Measurements from ENCODE around the gene UTP14C.
"Not testable (repeated sequence)": the region's sequence is repeated elsewhere in the genome, so short reads cannot be mapped to it uniquely, and the experiment has no call there.

UTP14C gene

DNA sequence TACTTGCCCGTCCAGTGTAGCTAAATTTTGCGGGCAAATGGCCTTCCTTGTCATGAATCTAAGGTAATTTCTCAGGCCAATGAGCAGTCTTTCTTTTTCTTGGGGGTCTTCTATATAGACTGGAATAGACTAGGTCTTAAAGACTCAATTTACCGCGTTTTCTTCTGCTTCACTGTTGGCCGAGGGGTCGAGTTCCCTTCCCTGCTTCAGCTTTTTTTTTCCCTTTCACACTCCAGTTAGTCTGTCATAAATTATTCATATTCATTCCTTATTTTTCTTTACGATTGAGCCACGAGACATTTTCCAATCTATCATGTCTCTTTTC is 12.0 kb upstream of the UTP14C start:
- peaks cover 31% of the 10 kb centered on the region for H3K4me1 Mint-ChIP-seq
- peaks cover 20% of the 10 kb centered on the region for H3K36me3 Mint-ChIP-seq
- DNase-seq (ENCODE audit: low spot score in 2 of 2) (no peak), ATAC-seq (no peak)
- H3K4me3 Mint-ChIP-seq = peak overlapping the region; percentile 97
- peak overlapping the region; percentile 97 for H3K27ac Mint-ChIP-seq
- H3K9me3 Mint-ChIP-seq = no peaks in the 10 kb centered on the region

DNA sequence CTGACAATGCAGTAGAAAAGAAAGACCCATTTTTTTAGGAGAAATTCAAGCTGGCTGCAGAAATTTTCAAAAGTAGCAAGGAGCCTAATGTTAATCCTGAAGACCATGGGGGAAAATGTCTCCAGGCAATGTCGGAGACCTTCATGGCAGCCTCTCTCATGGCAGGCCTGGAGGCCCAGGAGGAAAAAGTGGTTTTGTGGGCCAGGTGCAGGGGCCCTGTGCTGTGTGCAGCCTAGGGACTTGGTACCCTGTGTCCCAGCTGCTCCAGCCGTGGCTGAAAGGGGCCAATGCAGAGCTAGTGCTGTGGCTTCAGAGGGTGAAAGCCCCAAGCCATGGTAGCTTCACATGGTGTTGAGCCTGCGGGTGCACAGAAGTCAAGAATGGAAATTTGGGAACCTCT is 8.2 kb upstream of the UTP14C start:
- Mint-ChIP-seq H3K4me3 (no peak overlapping the region), H3K4me1 (peaks cover 35% of the 10 kb centered on the region), H3K27ac (no peak overlapping the region), H3K9me3 (no peaks in the 10 kb centered on the region), H3K36me3 (peaks cover 58% of the 10 kb centered on the region)
- no peak for ATAC-seq
- DNase-seq (ENCODE audit: low spot score in 2 of 2) = no peak

DNA sequence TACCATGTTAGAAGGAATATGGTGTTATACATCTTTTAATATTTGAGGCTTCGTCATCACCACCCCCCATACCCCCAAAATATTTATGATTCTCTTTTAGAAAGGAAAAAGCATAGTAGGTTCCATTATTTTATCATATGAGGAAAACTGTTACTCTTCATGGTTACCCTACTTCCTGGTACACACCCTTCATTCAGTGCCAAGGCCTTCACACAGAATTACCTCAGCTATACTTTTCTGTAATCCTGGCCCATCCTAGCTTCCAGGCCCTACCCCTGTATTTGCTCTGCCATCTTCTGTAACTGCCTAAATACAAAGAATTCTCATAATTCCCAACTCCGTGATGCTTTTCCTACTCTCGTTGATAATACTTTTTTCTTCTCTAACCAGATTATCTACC is 4.3 kb upstream of the UTP14C start:
- no peak overlapping the region for H3K27ac Mint-ChIP-seq
- H3K4me1 Mint-ChIP-seq = peaks cover 32% of the 10 kb centered on the region
- H3K9me3 Mint-ChIP-seq = no peaks in the 10 kb centered on the region
- no peak overlapping the region for H3K4me3 Mint-ChIP-seq
- peaks cover 89% of the 10 kb centered on the region for H3K36me3 Mint-ChIP-seq
- ATAC-seq (no peak), DNase-seq (ENCODE audit: low spot score in 2 of 2) (no peak)

DNA sequence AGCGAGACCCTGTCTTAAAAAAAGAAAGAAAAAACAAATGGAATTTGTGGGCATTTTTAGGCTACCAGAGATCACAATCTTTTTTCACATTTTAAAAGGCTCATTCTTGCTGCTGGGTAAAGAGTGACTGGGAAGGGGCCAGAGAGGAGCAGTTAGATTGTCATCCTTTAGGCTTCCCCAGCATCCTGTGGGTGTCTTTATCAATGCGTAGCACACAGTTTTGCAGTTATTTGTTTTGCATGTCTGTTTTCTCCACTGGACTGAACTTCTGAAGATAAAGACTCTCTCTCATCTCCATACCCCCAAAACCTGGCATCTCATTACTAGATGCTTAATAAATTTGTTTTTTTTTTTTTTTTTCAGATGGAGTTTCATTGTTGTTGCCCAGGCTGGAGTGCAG is 2.1 kb upstream of the UTP14C start:
- DNase-seq (ENCODE audit: low spot score in 2 of 2) (no peak), ATAC-seq (no peak)
- Mint-ChIP-seq H3K9me3 (no peaks in the 10 kb centered on the region), H3K4me3 (no peak overlapping the region), H3K36me3 (peaks cover 94% of the 10 kb centered on the region), H3K4me1 (peaks cover 37% of the 10 kb centered on the region), H3K27ac (no peak overlapping the region)

DNA sequence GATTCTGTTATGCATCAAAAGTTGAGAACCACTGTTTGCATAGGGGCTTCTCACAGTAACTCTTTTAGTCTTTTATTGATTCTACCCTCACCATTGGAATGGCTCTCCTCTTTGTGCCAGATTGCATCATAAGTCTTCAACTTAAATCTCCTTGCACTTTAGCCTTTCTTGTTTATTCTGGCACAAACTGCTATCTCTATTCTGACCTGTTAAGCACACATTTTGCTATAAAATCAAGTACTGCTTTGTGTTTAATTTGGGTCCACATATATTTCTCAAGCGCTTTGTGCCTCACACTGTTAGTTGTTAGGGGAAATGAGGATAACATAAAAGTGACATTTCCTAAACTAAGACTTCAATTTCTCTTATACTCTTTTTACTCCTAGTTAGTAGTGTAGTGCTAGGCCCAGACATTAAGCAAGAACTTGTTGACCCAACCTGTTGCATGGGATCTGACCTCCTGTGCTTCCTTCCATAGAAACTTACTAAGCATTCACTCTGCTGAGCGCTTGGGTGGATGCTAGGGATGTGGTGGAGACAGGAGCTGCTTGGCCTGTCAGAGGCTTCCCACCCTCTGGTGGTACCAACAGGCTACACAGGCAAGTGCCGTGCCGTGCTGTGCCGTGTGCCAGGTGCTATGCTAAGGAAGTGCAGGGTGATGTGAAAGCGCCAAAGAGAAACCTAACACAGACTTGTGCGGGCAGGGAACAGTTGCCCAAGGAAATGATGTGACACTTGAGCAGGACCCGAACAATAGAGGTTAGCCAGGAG is 1.2 kb downstream of the UTP14C start:
- peaks cover 46% of the 10 kb centered on the region for H3K4me1 Mint-ChIP-seq
- DNase-seq (ENCODE audit: low spot score in 2 of 2) = no peak
- H3K4me3 Mint-ChIP-seq = no peak overlapping the region
- peaks cover 86% of the 10 kb centered on the region for H3K36me3 Mint-ChIP-seq
- peaks cover 2% of the 10 kb centered on the region for H3K9me3 Mint-ChIP-seq
- ATAC-seq = no peak
- peak overlapping the region; percentile 19 for H3K27ac Mint-ChIP-seq

DNA sequence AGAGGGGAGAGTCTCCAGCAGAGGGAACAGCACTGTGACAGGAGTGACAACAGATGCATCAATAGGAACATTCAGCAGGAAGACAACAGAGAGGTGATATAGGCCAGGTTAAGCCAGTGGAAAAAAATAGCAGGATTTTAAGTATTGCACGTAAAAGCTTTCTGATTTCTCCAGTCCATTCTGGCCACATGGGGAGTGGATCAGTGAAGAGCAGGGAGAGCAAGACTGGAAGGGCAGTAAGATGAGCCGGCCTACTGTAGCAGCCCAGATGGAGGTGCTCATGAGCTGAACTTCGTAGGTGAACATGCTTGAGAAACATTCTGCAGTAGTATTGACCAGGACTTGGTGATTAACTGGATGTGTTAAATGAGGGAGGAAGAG is 1.7 kb downstream of the UTP14C start:
- no peak for ATAC-seq
- H3K36me3 Mint-ChIP-seq = peaks cover 80% of the 10 kb centered on the region
- peaks cover 46% of the 10 kb centered on the region for H3K4me1 Mint-ChIP-seq
- DNase-seq (ENCODE audit: low spot score in 2 of 2) = no peak
- H3K9me3 Mint-ChIP-seq = peaks cover 2% of the 10 kb centered on the region
- peak overlapping the region; percentile 19 for H3K27ac Mint-ChIP-seq
- H3K4me3 Mint-ChIP-seq = no peak overlapping the region

DNA sequence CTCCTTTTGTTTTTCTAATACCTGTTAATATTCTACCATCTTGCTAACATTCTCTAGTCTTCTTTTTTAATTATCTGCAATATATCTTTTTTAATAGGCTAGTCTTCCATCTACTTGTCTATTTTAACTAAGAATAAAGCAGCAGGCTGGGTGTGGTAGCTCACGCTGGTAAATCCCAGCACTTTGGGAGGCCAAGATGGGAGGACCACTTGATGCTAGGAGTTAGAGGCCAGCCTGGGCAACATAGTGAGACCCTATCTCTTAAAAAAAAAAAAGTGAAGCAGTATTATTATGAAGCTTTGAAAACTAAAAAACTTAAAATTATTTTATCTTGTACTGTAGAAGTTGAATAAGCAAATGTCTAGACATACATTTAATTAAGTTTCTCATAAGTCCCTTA is 3.3 kb downstream of the UTP14C start:
- Mint-ChIP-seq H3K4me3 (no peak overlapping the region), H3K27ac (no peak overlapping the region), H3K4me1 (peaks cover 42% of the 10 kb centered on the region), H3K36me3 (peaks cover 66% of the 10 kb centered on the region), H3K9me3 (peaks cover 2% of the 10 kb centered on the region)
- DNase-seq (ENCODE audit: low spot score in 2 of 2) (no peak), ATAC-seq (no peak)

DNA sequence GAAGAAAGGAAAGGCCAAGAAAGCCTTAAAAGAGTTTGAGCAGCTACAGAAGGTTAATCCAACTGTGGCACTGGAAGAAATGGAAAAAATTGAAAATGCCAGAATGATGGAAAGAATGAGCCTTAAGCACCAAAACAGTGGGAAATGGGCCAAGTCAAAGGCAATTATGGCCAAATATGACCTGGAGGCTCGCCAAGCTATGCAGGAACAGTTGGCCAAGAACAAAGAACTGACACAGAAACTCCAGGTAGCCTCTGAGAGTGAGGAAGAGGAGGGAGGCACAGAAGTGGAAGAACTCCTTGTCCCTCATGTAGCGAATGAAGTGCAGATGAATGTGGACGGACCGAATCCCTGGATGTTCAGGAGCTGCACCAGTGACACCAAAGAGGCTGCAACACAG is 5.1 kb downstream of the UTP14C start:
- peaks cover 2% of the 10 kb centered on the region for H3K9me3 Mint-ChIP-seq
- H3K4me1 Mint-ChIP-seq = peaks cover 42% of the 10 kb centered on the region
- H3K36me3 Mint-ChIP-seq = peaks cover 49% of the 10 kb centered on the region
- ATAC-seq (no peak), DNase-seq (ENCODE audit: low spot score in 2 of 2) (no peak)
- H3K4me3 Mint-ChIP-seq = no peak overlapping the region
- no peak overlapping the region for H3K27ac Mint-ChIP-seq

DNA sequence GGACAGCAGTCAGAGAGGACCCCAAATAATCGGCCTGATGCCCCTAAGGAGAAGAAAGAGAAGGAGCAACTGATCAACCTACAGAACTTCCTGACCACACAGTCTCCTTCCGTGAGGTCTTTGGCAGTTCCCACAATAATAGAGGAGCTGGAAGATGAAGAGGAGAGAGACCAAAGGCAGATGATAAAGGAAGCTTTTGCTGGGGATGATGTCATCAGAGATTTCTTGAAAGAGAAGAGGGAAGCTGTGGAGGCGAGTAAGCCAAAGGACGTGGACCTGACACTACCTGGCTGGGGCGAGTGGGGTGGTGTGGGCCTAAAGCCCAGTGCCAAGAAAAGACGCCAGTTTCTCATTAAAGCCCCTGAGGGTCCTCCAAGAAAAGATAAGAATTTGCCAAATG is 5.9 kb downstream of the UTP14C start:
- not testable (repeated sequence) for H3K9me3 Mint-ChIP-seq; DNase-seq (ENCODE audit: low spot score in 2 of 2); H3K4me3 Mint-ChIP-seq; ATAC-seq
- Mint-ChIP-seq H3K4me1 (peaks cover 39% of the 10 kb centered on the region), H3K27ac (peak overlapping the region; percentile 41), H3K36me3 (peaks cover 46% of the 10 kb centered on the region)

DNA sequence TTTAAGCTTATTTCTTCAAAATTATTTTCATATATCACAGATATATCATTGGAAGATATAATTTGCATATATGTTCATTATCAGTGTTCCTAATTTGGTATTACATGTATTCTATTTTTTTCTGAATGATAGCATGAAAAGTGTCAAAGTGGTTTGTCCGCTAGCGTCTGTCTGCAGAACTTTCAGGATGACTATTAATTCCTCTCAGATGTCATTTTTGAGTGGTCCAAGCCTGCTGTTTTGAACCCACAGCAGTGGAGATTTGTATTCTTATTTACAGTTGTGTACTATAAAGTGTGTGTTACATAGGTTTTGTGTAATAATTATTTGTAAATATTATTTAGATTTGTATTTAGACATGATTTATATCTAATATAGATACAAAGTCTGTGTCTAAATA is 8.5 kb downstream of the UTP14C start:
- peaks cover 25% of the 10 kb centered on the region for H3K36me3 Mint-ChIP-seq
- H3K27ac Mint-ChIP-seq = no peak overlapping the region
- peaks cover 19% of the 10 kb centered on the region for H3K4me1 Mint-ChIP-seq
- ATAC-seq (no peak), DNase-seq (ENCODE audit: low spot score in 2 of 2) (no peak)
- no peak overlapping the region for H3K4me3 Mint-ChIP-seq
- peaks cover 2% of the 10 kb centered on the region for H3K9me3 Mint-ChIP-seq

DNA sequence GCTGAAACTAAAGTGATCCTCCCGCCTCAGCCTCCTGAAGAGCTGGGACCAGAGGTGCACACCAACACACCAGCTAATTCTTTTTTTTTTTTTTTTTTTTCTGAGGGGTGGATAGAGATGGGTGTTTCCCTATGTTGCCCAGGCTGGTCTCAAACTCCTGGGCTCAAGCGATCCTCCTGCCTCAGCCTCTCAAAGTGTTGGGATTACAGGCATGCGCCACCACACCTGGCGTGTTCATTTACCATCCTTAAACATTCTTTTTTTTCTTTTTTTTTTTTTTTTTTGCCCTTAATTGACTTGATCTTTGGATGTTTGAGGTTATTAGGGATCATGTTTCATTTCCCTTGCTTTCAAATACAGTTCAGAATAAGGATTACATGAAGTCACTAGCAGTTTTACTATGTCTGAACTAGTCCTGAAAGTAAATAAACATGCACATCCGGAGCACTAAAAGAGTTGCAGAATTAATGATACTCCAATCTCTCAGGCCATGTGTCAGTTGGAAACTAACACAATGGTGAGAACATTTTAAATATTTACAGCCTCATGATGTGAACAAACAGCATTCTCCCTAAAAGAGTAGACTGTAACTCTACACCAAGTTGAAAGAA is 10.2 kb downstream of the UTP14C start:
- H3K4me3 Mint-ChIP-seq = no peak overlapping the region
- H3K9me3 Mint-ChIP-seq = no peaks in the 10 kb centered on the region
- peaks cover 12% of the 10 kb centered on the region for H3K4me1 Mint-ChIP-seq
- ATAC-seq (no peak), DNase-seq (ENCODE audit: low spot score in 2 of 2) (no peak)
- no peak overlapping the region for H3K27ac Mint-ChIP-seq
- peaks cover 8% of the 10 kb centered on the region for H3K36me3 Mint-ChIP-seq

DNA sequence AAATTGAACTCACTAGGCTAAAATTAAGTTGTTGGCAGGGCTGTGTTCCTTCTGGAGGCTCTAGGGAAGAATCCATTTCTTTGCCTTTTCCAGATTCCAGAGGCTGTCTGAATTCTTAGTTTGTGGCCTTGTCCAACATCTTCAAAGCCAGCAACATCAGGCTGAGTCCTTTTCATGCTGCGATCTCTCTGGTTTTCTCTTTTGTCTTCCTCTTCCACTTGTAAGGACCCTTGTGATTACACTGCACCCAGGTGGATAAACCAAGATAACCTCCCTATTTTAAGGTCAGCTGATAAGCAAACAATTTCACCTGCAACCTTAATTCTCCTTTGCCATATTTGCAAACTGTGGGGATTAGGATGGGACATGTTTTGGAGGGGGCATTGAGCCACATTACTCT is 11.5 kb downstream of the UTP14C start:
- Mint-ChIP-seq H3K4me1 (no peaks in the 10 kb centered on the region), H3K27ac (no peak overlapping the region)

DNA sequence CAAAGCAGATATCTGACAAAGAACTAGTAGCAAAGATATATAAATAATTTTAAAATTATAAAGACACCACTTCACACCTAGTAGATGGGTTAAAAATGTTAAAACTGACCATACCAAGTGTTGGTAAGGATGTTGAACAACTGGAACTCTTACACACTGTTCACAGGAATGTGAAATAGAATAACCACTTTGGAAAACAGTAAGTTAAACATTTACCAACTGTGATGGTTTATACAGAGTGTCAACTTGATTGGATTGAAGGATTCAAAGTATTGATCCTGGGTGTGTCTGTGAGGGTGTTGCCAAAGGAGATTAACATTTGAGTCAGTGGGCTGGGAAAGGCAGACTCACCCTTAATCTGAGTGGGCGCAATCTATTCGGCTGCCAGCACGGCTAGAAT is 19.2 kb downstream of the UTP14C start:
- DNase-seq (ENCODE audit: low spot score in 2 of 2) (no peak), ATAC-seq (no peak)
- H3K4me3 Mint-ChIP-seq = no peak overlapping the region
- no peaks in the 10 kb centered on the region for H3K36me3 Mint-ChIP-seq
- no peaks in the 10 kb centered on the region for H3K4me1 Mint-ChIP-seq
- peaks cover 8% of the 10 kb centered on the region for H3K9me3 Mint-ChIP-seq
- no peak overlapping the region for H3K27ac Mint-ChIP-seq

More for the DNA sequence above, 11.5 kb downstream of the UTP14C start:
- Mint-ChIP-seq H3K4me3 (no peak overlapping the region), H3K9me3 (no peaks in the 10 kb centered on the region), H3K36me3 (peaks cover 5% of the 10 kb centered on the region)
- ATAC-seq = no peak
- DNase-seq (ENCODE audit: low spot score in 2 of 2) = no peak

DNA sequence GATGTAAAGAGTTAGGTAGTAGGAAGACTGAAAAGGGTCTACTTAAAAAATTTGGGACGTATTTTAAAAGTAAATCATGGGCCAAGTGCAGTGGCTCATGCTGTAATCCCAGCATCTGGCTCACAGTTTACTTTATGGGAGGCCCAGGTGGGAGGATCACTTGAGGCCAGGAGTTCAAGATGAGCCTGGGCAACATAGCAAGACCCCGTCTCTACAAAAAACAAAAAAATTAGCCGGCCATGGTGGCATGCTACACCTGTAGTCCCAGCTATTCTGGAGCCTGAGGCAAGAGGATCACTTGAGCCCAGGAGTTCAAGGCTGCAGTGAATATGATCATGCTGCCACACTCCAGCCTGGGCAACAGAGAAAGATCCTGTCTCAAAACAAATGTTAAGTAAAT is 23.0 kb downstream of the UTP14C start:
- ATAC-seq = no peak
- Mint-ChIP-seq H3K27ac (no peak overlapping the region), H3K4me1 (no peaks in the 10 kb centered on the region), H3K4me3 (no peak overlapping the region), H3K9me3 (peaks cover 9% of the 10 kb centered on the region), H3K36me3 (no peaks in the 10 kb centered on the region)
- no peak for DNase-seq (ENCODE audit: low spot score in 2 of 2)

DNA sequence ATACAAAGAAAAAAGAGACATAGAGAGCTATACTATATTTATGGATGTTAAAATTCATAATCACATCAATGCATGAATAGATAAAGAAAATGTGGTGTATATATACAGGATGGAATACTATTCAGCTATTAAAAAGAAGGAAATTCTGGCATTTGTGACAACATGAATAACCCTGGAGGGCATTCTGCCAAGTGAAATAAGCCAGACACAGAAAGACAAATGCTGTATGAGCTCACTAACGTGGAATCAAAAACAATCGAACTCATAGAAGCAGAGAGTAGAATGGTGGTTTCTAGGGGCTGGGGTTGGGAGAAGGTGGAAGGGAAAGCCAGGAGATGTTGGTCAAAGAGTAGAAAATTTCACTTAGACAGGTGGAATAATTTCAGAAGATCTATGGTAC is 24.0 kb downstream of the UTP14C start:
- Mint-ChIP-seq H3K27ac (no peak overlapping the region), H3K4me3 (no peak overlapping the region), H3K9me3 (peaks cover 6% of the 10 kb centered on the region), H3K4me1 (no peaks in the 10 kb centered on the region), H3K36me3 (no peaks in the 10 kb centered on the region)
- no peak for DNase-seq (ENCODE audit: low spot score in 2 of 2)
- ATAC-seq = no peak

DNA sequence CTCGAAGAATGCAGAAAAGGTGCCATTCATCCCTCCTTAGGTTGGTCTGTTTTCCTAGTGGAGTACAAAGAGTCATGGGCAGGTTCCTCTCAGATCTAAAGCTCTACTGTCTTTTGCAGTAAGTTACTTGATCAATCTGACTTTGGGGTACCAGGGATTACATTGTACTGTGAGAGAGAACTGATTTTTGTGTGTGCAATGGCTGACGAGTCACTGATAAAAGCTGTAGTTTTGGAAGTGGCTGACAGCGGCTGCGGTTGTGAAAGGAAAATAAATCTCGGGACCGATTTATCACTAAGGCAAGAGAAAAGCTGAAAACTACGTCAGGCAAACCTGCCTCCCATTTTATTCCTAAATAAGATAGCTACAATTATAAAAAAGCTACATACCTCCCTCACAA is 26.9 kb downstream of the UTP14C start:
- DNase-seq (ENCODE audit: low spot score in 2 of 2) (no peak), ATAC-seq (no peak)
- Mint-ChIP-seq H3K4me3 (no peak overlapping the region), H3K36me3 (no peaks in the 10 kb centered on the region), H3K27ac (no peak overlapping the region), H3K4me1 (no peaks in the 10 kb centered on the region), H3K9me3 (peaks cover 9% of the 10 kb centered on the region)
